H9 (cell line): Measurements from ENCODE around the gene ZNRF2. TPM values are rescaled to one million over a fixed set of nuclear protein-coding genes. Genes with fewer than 3 reads are reported as not detected.
A peak's percentile ranks its signal among the peaks of the same experiment; 100 is the strongest.

Experiments
- DNase-seq: peaks from one replicate; pipeline ENCODE4 v3.0.0-alpha.2; 2017
- H2AFZ ChIP-seq: one replicate; pipeline ENCODE4 v1.6.1; 2013; ENCODE audit warnings: mild to moderate bottlenecking, low read length, control low read depth, moderate library complexity
- H2AK5ac ChIP-seq: 2 replicates; pipeline ENCODE4 v1.6.1; 2013; ENCODE audit warnings: low read length, control low read depth, mixed read lengths; ENCODE audit not compliant: insufficient read length
- H2BK120ac ChIP-seq: one replicate; pipeline ENCODE4 v1.6.1; 2013; ENCODE audit warnings: low read depth, mild to moderate bottlenecking, low read length, control low read depth, inconsistent platforms; ENCODE audit not compliant: poor library complexity, severe bottlenecking
- H2BK12ac ChIP-seq: 2 replicates; pipeline ENCODE4 v1.6.1; 2013; ENCODE audit warnings: low read length, control low read depth, mixed read lengths, low read depth; ENCODE audit not compliant: insufficient read length
- H2BK15ac ChIP-seq: 2 replicates; pipeline ENCODE4 v1.6.1; 2013; ENCODE audit warnings: low read depth, low read length, control low read depth
- H2BK20ac ChIP-seq: one replicate; pipeline ENCODE4 v1.6.1; 2013; ENCODE audit warnings: low read depth, mild to moderate bottlenecking, low read length, control low read depth, inconsistent platforms; ENCODE audit not compliant: poor library complexity, severe bottlenecking
- H2BK5ac ChIP-seq: 2 replicates; pipeline ENCODE4 v1.6.1; 2013; ENCODE audit warnings: low read length, control low read depth, mixed read lengths; ENCODE audit not compliant: insufficient read length
- H3K14ac ChIP-seq: 2 replicates; pipeline ENCODE4 v1.6.1; 2013; ENCODE audit warnings: low read length, control low read depth; ENCODE audit not compliant: insufficient read depth
- H3K18ac ChIP-seq: 2 replicates; pipeline ENCODE4 v1.6.1; 2013; ENCODE audit warnings: low read depth, mild to moderate bottlenecking, mixed read lengths, low read length, control low read depth; ENCODE audit not compliant: insufficient read length
- H3K23ac ChIP-seq: 2 replicates; pipeline ENCODE4 v1.6.1; 2013; ENCODE audit warnings: low read length, control low read depth, mixed read lengths, low read depth; ENCODE audit not compliant: insufficient read length
- H3K23me2 ChIP-seq: 2 replicates; pipeline ENCODE4 v1.6.1; 2013; ENCODE audit warnings: low read depth, mild to moderate bottlenecking, mixed read lengths, low read length, control low read depth; ENCODE audit not compliant: insufficient read length, poor library complexity, severe bottlenecking
- H3K27ac ChIP-seq: 2 replicates; pipeline ENCODE4 v1.5.1; 2013; ENCODE audit warnings: low read length, control low read depth, mixed read lengths, low read depth; ENCODE audit not compliant: insufficient read length
- H3K27me3 ChIP-seq: 2 replicates; pipeline ENCODE4 v1.6.1; 2013; ENCODE audit warnings: low read length, control low read depth, inconsistent platforms; ENCODE audit not compliant: insufficient read depth
- H3K4ac ChIP-seq: 2 replicates; pipeline ENCODE4 v1.6.1; 2013; ENCODE audit warnings: low read depth, mild to moderate bottlenecking, control low read depth, inconsistent platforms, low read length, moderate library complexity
- H3K4me1 ChIP-seq: 2 replicates; pipeline ENCODE4 v1.6.1; 2013; ENCODE audit warnings: low read length, control low read depth, inconsistent platforms; ENCODE audit not compliant: insufficient read depth
- H3K4me2 ChIP-seq: 2 replicates; pipeline ENCODE4 v1.6.1; 2013; ENCODE audit warnings: low read length, control low read depth, mixed read lengths; ENCODE audit not compliant: insufficient read length, insufficient read depth
- H3K56ac ChIP-seq: 2 replicates; pipeline ENCODE4 v1.6.1; 2013; ENCODE audit warnings: low read depth, mild to moderate bottlenecking, mixed read lengths, low read length, control low read depth; ENCODE audit not compliant: insufficient read length
- H3K79me1 ChIP-seq: 2 replicates; pipeline ENCODE4 v1.6.1; 2013; ENCODE audit warnings: low read depth, mild to moderate bottlenecking, moderate library complexity, low read length, control low read depth, inconsistent platforms; ENCODE audit not compliant: insufficient read depth, poor library complexity, severe bottlenecking
- H3K79me2 ChIP-seq: 2 replicates; pipeline ENCODE4 v1.6.1; 2013; ENCODE audit warnings: low read length, control low read depth, inconsistent platforms; ENCODE audit not compliant: insufficient read depth
- H3K9ac ChIP-seq: 2 replicates; pipeline ENCODE4 v1.6.1; 2013; ENCODE audit warnings: low read length, control low read depth, mixed read lengths; ENCODE audit not compliant: insufficient read length; ENCODE audit errors: extremely low read depth
- H3K9me3 ChIP-seq: one replicate; pipeline ENCODE4 v1.6.1; 2013; ENCODE audit warnings: low read depth, low read length, inconsistent platforms; ENCODE audit not compliant: control insufficient read depth
- H3T11ph ChIP-seq: one replicate; pipeline ENCODE4 v1.6.1; 2013; ENCODE audit warnings: mild to moderate bottlenecking, low read length, control low read depth, inconsistent platforms
- H4K20me1 ChIP-seq: one replicate; pipeline ENCODE4 v1.6.1; 2013; ENCODE audit not compliant: control insufficient read depth, insufficient read length, insufficient read depth
- H4K5ac ChIP-seq: 2 replicates; pipeline ENCODE4 v1.6.1; 2013; ENCODE audit warnings: low read depth, mild to moderate bottlenecking, mixed read lengths, low read length, control low read depth; ENCODE audit not compliant: insufficient read length
- H4K8ac ChIP-seq: replicated peaks from 2 replicates; pipeline ENCODE4 v1.6.1; 2013; ENCODE audit warnings: low read length, control low read depth, mixed read lengths, low read depth; ENCODE audit not compliant: insufficient read length
- H4K91ac ChIP-seq: 2 replicates; pipeline ENCODE4 v1.6.1; 2013; ENCODE audit warnings: low read depth, mild to moderate bottlenecking, moderate library complexity, mixed read lengths, low read length, control low read depth; ENCODE audit not compliant: insufficient read length
- H3K27ac Mint-ChIP-seq, 3 experiments: 2 replicates in 2 of 3; 3 replicates in 1 of 3; pipeline ENCODE4 v1.8.0; 2020 to 2021; ENCODE audit warnings: mixed read lengths in 3 of 3, mild to moderate bottlenecking in 1 of 3, moderate library complexity in 1 of 3
- H3K27me3 Mint-ChIP-seq: 2 replicates; pipeline ENCODE4 v1.8.0; 2021; ENCODE audit warnings: low read depth, mild to moderate bottlenecking, moderate library complexity, mixed read lengths
- H3K36me3 Mint-ChIP-seq, 3 experiments: 2 replicates in 2 of 3; 3 replicates in 1 of 3; pipeline ENCODE4 v1.8.0; 2020 to 2021; ENCODE audit warnings: low read depth in 3 of 3, mixed read lengths in 3 of 3; ENCODE audit not compliant: insufficient read depth in 1 of 3
- H3K4me1 Mint-ChIP-seq, 2 experiments: 2 replicates each; pipeline ENCODE4 v1.8.0; 2020; ENCODE audit warnings: mixed read lengths in 2 of 2
- H3K4me3 Mint-ChIP-seq, 2 experiments: 2 replicates in 1 of 2; 3 replicates in 1 of 2; pipeline ENCODE4 v1.8.0; 2020 to 2021; ENCODE audit warnings: mild to moderate bottlenecking in 2 of 2, mixed read lengths in 2 of 2, moderate library complexity in 1 of 2
- H3K9me3 Mint-ChIP-seq, 2 experiments: 2 replicates in 1 of 2; 3 replicates in 1 of 2; pipeline ENCODE4 v1.8.0; 2020; ENCODE audit warnings: mild to moderate bottlenecking in 2 of 2, mixed read lengths in 2 of 2, moderate library complexity in 1 of 2
- WGBS: extraction: QIAGEN DNeasy Blood & Tissue Kit; methylation state at CpG from one replicate; pipeline ENCODE4 v1.1.7; 2013; ENCODE audit warnings: missing lambda C conversion rate, low lambda C conversion rate, mixed read lengths; ENCODE audit not compliant: insufficient read length; ENCODE audit errors: extremely low coverage; 5-methylcytosine and 5-hydroxymethylcytosine counted together
- total RNA-seq: library from RNA; stranded (reverse); gene quantifications from 2 replicates; pipeline ENCODE4 v1.2.1, GENCODE V29; 2021
- TF ChIP-seq, protein P1 (sequence below): fragments of 200-600 bp; sonication (generic); conservative IDR thresholded peaks from 3 replicates; pipeline ENCODE4 v1.8.0; 2021; ENCODE audit warnings: antibody characterized with exemption, mild to moderate bottlenecking

ZNRF2 gene
- total RNA-seq, 1 experiment from 2014 or later, result 16.5 TPM

- Histone ChIP-seq H3K23ac (no peak overlapping the region), H3K18ac (no peak overlapping the region), H2AK5ac (no peak overlapping the region), H3K14ac (no peak overlapping the region), H3K23me2 (no peaks in the 10 kb centered on the region), H3K9ac (no peak overlapping the region), H2BK12ac (no peak overlapping the region), H3K9me3 (no peaks in the 10 kb centered on the region), H3K4me2 (no peak overlapping the region), H3K79me2 (no peaks in the 10 kb centered on the region; the same call in 1 of the 2 replicates), H3K4me1 (peaks cover 6% of the 10 kb centered on the region), H2BK15ac (no peak overlapping the region), H4K91ac (no peak overlapping the region), H3K27ac (no peak overlapping the region), H2AFZ (no peak overlapping the region), H4K5ac (no peak overlapping the region), H2BK120ac (no peak overlapping the region), H3K79me1 (no peaks in the 10 kb centered on the region), H3K27me3 (no peaks in the 10 kb centered on the region), H3K56ac (no peak overlapping the region), H3K4ac (no peak overlapping the region), H4K20me1 (no peaks in the 10 kb centered on the region), H4K8ac (no peak overlapping the region), H2BK5ac (no peak overlapping the region), H2BK20ac (no peak overlapping the region), H3T11ph (no peak overlapping the region)
- TF ChIP-seq, protein P1, sequence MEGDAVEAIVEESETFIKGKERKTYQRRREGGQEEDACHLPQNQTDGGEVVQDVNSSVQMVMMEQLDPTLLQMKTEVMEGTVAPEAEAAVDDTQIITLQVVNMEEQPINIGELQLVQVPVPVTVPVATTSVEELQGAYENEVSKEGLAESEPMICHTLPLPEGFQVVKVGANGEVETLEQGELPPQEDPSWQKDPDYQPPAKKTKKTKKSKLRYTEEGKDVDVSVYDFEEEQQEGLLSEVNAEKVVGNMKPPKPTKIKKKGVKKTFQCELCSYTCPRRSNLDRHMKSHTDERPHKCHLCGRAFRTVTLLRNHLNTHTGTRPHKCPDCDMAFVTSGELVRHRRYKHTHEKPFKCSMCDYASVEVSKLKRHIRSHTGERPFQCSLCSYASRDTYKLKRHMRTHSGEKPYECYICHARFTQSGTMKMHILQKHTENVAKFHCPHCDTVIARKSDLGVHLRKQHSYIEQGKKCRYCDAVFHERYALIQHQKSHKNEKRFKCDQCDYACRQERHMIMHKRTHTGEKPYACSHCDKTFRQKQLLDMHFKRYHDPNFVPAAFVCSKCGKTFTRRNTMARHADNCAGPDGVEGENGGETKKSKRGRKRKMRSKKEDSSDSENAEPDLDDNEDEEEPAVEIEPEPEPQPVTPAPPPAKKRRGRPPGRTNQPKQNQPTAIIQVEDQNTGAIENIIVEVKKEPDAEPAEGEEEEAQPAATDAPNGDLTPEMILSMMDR, result no peak
- Mint-ChIP-seq H3K9me3 (no peaks in the 10 kb centered on the region), H3K27ac (peak overlapping the region in 1 of 3 experiments; percentile 30; a peak in 1 of 7 replicates), H3K27me3 (no peaks in the 10 kb centered on the region), H3K36me3 (peaks cover 5 to 21% (median 5%) of the 10 kb centered on the region in 3 experiments), H3K4me3 (no peak overlapping the region), H3K4me1 (peaks cover 65 to 72% of the 10 kb centered on the region in 2 experiments)
- DNase-seq, result no peak
- no CpG with 5 or more reads among the region's 2 CpGs for WGBS
Observed at GRCh38 chr7:30323006-30323355, 38.6 kb downstream of the ZNRF2 start.
